ENCODE results near the gene TTI1.
A peak's percentile ranks its signal among the peaks of the same experiment; 100 is the strongest.

TTI1 gene

DNA sequence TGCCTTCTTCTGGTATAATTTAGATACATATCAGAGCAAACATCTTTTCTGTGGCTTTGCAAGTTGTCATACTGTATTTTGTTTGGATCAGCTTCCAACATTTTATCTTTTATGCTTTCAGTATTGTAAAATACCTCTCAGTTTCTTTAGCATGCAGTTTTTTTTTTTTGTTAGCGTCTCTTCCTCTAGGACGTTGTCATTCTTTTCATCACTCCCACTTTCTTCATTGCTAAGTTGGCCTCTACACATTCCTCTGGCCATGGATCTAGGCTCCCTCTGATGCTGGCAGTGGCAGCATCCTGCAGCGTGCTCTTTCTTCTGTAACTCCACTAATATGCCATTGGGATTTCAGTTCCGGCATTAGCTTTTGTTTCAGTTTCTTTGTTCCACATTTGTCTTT is 22.0 kb upstream of the TTI1 start:
- no peak for DNase-seq (ENCODE audit: low read depth)
- H3K4me3 ChIP-seq (ENCODE audit: low read depth, low read length) = no peak overlapping the region
- TF ChIP-seq, protein P1, sequence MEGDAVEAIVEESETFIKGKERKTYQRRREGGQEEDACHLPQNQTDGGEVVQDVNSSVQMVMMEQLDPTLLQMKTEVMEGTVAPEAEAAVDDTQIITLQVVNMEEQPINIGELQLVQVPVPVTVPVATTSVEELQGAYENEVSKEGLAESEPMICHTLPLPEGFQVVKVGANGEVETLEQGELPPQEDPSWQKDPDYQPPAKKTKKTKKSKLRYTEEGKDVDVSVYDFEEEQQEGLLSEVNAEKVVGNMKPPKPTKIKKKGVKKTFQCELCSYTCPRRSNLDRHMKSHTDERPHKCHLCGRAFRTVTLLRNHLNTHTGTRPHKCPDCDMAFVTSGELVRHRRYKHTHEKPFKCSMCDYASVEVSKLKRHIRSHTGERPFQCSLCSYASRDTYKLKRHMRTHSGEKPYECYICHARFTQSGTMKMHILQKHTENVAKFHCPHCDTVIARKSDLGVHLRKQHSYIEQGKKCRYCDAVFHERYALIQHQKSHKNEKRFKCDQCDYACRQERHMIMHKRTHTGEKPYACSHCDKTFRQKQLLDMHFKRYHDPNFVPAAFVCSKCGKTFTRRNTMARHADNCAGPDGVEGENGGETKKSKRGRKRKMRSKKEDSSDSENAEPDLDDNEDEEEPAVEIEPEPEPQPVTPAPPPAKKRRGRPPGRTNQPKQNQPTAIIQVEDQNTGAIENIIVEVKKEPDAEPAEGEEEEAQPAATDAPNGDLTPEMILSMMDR (IDR thresholded peaks at IDR 0.05; ENCODE audit: control insufficient read depth, extremely low read depth, insufficient read depth) = no peak

GRCh38 chr20:38054647-38055046 is 21.4 kb upstream of the TTI1 start:
- no peak for DNase-seq (ENCODE audit: low read depth)
- TF ChIP-seq, protein P1 (IDR thresholded peaks at IDR 0.05; ENCODE audit: control insufficient read depth, extremely low read depth, insufficient read depth) = no peak
- no peak overlapping the region for H3K4me3 ChIP-seq (ENCODE audit: low read depth, low read length)

GRCh38 chr20:38052870-38053269 is 19.6 kb upstream of the TTI1 start:
- TF ChIP-seq, protein P1 (IDR thresholded peaks at IDR 0.05; ENCODE audit: control insufficient read depth, extremely low read depth, insufficient read depth) = no peak
- no peak for DNase-seq (ENCODE audit: low read depth)
- no peak overlapping the region for H3K4me3 ChIP-seq (ENCODE audit: low read depth, low read length)

DNA sequence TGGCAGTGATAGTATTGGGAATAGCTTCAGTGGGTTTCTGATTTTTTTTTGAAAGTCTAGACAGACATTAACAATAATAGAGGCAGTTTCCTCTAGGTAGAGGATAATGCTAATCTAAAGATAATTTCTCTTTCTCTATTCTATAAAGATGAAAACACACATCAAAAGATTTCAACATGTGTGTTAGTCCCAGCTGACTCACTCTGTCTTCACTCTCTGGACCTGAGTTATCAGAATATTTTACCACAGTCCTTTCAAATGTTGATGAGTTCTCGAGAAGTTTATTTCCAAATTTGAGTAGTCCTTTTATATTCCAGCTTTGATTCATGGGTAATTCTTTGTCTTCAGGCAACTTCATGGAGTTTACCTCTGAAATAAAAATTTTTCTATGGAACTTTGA is 17.4 kb upstream of the TTI1 start:
- DNase-seq (ENCODE audit: low read depth) = no peak
- TF ChIP-seq, protein P1 (IDR thresholded peaks at IDR 0.05; ENCODE audit: control insufficient read depth, extremely low read depth, insufficient read depth) = no peak
- H3K4me3 ChIP-seq (ENCODE audit: low read depth, low read length) = no peak overlapping the region

DNA sequence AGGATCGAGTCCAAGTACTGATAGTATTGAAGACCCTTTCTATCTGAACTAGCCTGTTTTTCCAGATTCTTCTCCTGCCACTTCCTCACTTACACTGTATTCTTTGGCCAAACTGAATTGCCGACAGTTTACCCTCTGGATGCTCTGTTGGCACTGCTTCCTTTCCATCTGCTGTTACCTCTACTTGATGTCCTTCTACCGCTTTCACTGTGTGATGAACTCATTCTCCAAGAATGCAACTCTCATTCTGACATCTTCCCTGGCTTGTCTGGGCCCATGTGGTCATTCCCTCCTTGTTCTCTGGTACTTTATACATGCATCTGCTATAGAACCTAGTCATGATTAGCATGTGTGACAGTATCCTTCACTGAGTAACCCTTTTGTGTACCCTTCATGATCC is 16.5 kb upstream of the TTI1 start:
- DNase-seq (ENCODE audit: low read depth) = peak; percentile 35
- H3K4me3 ChIP-seq (ENCODE audit: low read depth, low read length) = no peak overlapping the region
- TF ChIP-seq, protein P1 (IDR thresholded peaks at IDR 0.05; ENCODE audit: control insufficient read depth, extremely low read depth, insufficient read depth) = no peak

GRCh38 chr20:38046572-38046971 is 13.3 kb upstream of the TTI1 start:
- TF ChIP-seq, protein P1 (IDR thresholded peaks at IDR 0.05; ENCODE audit: control insufficient read depth, extremely low read depth, insufficient read depth) = no peak
- no peak overlapping the region for H3K4me3 ChIP-seq (ENCODE audit: low read depth, low read length)
- DNase-seq (ENCODE audit: low read depth) = no peak

GRCh38 chr20:38044685-38045084 is 11.4 kb upstream of the TTI1 start:
- no peak for DNase-seq (ENCODE audit: low read depth)
- TF ChIP-seq, protein P1 (IDR thresholded peaks at IDR 0.05; ENCODE audit: control insufficient read depth, extremely low read depth, insufficient read depth) = no peak
- no peak overlapping the region for H3K4me3 ChIP-seq (ENCODE audit: low read depth, low read length)
